Stimulated activated CD4-positive, alpha-beta T cell treated with anti-CD3 and anti-CD28 coated beads, TNF-alpha, amount 100 ng/mL, for 24 hours (primary cell): Measurements from ENCODE around the gene HOXB2.

Source experiments
- DNase-seq, 3 experiments: peaks; one replicate each; pipeline ENCODE4 v3.0.0-alpha.2; 2020; ENCODE audit warnings: low read depth in 3 of 3

Gene HOXB2

DNA sequence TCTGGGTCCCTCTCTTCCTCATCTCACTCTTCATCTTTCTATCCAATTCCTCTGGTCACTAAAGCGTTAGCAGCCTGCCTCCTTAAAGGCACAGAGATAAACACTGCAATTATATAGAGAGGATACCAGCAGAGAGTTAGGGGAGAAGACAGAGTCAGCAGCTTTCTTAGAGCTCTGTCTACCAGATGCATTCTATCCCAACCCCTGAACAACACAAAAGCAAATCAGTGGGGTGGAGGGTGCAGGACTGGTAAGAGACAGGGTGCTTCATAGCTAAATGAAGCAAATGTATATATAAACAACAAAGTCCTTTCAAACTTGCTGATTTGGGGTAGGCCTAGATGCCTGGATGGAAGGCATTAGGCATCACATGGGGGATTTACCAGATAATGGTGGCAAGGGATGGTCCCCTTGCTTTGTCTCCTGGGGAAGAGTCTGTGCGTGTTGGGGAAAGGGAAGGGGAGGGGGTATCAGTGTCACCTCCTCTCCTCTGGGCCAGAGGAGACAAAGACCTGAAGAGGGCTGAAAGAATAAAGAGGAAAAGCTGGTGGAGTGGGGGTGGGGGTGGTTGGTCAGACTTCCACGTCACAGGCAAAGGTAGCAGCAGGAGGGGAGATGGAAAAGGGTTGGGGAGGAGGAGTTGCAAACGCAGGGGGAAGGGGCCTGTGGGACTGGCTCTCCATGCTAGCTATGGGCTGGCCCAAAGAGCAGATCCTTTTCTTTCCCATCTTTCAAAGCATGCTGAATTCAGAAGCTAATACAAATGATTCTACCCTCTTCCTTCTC is 21.2 kb upstream of the HOXB2 start:
- DNase-seq: no peak

DNA sequence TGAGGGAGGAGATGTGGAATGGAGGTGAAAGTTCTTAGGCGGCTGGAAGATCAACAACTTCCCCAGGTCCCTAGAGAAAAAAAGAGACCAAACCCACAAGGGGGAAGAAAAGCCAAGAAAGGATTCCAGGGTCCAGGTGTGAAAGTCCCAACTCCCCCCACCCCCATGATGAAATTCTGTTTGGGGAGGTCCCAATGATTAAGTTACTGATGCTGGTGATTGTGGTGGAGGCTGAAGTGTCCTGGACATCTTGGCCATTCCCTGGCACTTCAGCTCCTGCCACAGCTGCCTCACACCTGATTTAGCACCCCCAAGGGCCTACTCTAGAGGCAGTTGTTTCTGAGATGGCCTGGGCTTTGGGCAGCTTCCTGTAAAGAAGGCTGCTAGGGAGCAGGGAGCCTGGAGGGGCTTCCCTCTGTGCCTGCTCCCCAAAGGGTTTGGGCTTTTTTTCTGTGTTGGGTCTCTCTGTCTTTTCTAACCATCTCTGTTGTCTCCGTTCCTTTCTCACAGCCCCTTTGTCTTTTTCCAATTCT is 20.2 kb upstream of the HOXB2 start:
- DNase-seq: no peak

DNA sequence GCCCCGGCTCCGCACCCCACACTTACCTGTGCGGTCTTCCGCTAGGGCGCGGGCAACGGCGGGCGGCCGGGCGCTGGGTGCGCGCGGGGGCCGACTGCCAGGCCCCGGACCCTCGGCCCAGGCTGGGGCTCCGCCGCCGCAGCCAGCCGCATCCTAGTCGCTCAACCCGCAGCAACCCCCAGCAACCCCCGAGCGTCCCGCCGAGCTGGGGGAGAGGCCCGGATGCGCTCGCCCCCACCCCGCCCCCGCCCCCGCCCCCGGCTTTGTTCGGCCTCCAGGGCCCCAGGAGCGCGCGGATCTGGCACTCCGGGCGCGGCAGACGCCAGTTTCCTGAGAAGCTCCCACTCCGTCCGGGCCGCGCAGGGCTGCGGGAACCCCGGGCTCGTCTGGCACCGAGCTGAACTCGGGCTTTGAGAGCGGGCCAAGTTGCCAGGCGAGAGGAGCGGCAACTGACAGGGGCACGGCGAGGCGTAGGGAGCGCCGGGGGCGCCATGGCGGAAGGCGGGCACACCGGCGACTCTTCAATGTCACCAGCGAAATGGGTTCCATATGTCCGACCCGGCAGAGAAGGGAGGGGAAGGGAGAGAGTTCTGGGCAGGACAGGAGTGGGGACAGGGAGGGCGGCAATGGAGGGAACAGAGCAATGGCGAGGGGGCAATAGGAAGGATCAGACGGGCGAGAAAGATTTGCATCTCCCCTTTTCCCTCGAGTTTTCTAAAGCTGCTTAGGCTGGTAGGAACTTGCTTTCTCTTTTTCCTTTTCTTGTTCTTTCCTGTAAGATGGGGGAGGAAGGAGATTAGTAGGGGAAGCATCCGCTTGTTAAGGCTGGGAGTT is 19.5 kb upstream of the HOXB2 start:
- DNase-seq: no peak

DNA sequence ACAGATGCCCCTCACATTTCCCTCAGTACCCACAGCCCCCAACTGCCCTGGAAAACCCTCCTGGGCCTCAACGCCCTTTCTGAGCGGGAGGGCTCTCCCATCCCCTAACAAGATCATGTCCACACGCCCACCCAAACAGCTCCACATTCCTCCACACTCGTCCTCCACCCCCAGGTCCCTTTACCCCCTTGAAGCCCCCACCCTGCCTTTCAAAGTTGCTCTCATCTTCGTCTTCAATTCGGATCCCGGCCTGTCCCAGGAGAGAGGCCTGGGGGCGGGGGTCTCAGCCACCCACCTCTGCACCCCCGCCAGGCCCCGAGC is 18.9 kb upstream of the HOXB2 start:
- DNase-seq: no peak

DNA sequence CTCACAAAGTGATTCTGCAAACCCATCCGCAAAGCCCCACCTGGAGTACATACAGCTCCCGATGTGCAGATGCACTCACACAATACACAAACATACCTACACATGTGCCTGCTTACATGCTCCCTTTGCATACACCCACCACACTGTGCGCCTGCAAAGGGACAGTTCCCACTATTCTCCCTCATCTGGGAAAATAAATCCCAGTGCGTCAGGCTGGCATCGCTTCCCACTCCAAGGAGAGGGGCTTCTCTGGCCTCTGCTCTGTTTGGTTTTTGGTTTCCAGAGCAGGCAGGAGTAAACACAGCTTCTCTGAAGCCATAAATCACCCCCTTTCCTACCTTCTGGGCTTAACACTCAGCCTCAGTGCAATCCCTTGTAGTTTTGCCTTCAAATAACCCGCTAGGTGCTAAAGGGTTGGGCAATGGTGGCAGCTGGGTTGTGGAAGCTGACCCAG is 18.5 kb upstream of the HOXB2 start:
- DNase-seq: no peak

DNA sequence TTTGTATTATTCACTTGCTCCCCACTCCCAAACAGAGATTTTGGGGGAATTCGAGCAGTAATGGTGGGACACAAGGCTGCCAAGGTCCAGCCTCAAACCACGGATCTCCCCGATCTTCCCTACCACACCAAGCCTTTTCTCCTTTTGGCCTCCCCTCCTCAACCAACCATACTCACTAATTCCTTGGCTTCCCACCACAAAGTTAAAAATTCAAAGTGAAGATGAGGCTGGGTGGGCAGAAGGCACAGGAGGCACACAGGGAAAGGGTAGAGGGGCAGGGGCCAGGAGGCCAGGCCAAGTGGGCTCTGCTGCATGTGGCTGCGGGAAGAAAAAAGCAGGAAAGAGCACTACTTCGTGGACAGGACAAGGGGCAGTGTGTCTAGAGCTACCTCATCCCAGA is 18.0 kb upstream of the HOXB2 start:
- DNase-seq: no peak

DNA sequence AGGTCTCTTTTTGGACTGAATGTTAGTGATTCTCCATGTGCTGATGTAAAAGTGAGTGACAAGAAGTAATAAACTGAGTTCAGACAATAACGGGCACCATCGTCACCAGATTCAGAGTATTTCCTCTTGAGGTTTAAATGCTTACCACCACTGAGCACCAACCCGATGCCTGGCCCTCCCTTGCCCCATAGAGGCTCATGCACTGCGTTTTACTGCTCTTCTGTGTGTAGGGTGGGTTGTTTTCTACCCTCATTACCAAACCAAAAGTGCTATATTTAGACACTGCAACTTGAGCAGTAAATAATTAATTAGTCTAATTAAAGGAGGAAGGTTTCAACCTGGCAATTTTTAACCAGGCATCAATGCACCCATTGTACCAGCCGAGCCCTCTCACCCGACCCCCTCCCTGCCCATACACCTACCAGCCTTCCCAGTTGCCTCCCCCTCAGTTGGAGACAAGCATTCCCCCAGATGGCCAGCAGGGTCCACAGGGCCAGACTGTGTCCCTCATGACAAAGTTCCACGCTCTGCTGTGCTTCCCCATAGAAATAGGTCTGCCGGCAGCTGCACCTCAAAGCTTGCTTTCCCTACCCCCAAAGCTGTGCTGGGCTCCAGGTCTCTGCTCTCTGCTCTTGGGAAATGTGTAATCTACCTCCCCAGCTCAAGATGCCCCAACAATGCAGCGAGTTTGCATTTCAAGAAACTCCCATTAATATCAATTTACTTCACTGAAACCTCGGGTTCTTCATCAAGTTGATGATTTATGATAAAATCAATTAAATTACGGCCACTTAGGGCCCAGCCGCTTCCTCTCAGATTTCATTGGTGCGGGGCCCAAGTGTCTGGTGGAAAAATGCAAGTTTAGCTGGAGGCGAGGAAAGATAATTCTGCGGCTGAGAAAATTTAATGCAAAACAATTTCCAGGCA is 17.2 kb upstream of the HOXB2 start:
- no peak for DNase-seq

DNA sequence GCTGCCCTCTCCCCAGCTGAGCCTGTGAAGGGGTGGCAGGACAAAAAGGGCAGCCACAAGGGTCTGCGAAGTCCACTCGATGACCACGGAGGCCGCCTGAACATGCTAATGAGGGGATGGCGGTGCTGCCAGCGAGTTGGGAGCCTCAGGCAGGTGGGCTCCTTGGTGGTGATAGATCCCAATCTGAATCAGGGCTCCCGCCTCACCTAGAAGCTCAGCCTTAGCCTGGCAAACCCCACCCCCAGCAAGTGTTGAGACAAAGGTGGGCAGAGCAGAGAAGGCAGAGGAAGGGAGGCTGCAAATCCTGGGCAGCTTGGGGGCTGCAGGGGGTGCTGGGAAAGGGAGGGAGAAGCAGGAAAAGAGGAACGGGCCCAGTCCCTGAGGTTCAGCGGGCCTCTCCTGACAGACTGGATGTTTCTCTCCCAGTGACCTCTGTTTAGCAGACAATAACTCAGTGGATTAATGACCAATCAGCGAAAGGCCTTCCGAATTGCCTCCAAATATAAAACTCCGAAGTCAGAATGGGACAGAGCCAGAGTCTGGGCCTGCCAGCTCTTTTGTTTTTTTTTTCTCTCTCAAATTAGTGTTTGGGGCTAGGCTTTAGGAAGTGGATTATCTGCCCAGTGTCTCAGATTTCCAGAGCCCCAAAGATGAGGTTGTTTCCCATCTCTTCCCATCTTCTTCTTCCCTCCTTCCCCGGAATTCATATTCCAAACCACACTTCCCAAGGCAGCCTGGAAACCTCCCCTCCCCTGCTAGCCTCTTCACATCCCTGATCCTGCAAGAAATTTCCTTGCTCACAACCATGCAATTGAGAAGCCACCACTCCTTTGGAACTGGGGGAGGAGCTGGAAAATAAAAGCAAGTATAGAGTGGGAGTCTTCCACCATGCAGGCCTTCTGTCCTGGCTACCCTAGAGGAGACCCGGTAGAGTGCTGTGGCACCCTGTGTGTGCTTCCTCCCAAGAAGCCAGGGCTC is 15.2 kb upstream of the HOXB2 start:
- DNase-seq: no peak

DNA sequence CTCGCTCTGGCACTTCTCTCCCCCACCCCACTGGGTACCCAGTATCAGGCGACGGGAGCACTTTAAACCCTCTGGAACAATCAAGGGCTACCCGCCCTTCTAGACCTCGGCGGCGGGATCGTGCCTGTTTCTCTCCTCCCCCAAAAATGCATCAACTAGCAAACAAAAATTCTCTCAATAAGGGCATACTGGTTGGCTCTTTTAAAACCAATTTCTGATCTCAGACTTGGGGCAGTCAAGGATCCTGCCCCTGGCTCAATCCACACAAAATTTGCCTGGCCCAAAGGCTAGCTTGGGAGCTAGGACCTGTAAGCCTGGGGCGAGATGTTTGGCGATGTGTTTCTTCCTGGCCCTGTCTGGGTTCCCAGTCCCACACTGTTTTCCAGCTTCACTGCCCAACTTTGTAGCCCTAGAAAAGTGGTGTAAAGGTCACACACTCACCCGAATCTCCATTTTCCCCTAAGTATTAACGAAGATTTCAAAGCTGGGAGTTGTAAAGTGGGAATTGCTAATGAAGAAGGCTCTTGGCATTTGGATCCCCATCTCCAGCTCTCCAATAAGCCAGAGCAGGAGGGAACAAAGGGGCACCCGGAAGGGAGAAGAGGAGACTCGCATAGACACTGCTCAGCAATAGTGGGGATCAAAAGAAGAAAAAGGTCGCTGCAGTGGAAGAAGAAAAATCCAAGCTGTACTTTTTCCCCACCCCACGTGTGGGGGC is 14.4 kb upstream of the HOXB2 start:
- DNase-seq: no peak

DNA sequence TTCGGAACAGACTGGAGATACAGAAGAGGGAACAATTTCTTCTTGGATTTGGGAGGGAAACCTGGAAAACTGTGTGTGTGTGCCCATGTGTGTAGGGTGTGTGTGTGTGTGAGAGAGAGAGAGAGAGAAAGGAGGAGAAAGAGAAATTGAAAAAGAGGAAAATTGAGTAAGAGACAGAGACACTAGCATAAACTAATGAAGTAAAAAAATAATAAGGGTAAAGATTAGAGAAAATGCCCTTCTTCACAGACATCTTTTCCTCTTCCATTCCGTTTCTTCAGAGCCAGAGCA is 13.9 kb upstream of the HOXB2 start:
- DNase-seq: no peak

DNA sequence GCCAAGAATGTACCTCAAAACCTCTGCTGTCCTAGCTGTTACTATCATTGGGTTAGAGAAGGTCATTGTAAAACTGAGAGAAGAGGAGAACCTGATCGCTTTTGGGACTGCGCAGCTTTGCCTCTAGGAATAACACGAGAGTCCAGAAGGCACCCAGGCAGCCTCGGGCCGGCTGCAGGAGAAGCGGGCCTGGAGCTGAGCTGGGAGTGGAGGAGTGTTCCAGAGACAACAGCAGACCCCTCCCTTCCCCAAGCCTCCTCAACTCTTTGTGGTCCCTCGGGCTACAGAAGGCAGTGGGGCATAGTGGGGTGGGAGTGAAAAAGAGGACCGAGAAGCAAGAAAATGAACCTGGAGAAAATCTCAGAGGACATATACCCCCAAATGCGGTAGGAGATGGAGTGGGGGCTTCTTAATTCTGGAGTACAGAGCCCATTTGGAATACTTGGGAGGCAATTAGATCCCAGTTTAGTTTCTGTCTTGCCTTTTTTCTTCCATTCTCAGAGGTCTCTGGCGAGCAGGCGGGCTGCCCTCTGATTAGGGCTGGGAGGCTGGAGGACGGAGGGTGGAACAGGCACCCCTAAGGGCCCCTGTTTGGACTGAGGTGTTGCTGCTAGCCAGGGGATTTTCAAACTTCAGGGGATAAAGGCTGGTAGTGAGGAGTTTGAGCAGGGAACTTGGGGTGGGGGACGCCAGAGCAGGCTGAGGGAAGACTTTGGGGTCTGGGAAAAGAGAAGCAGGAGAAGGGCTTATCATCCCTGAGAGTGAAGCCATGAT is 13.3 kb upstream of the HOXB2 start:
- no peak for DNase-seq

DNA sequence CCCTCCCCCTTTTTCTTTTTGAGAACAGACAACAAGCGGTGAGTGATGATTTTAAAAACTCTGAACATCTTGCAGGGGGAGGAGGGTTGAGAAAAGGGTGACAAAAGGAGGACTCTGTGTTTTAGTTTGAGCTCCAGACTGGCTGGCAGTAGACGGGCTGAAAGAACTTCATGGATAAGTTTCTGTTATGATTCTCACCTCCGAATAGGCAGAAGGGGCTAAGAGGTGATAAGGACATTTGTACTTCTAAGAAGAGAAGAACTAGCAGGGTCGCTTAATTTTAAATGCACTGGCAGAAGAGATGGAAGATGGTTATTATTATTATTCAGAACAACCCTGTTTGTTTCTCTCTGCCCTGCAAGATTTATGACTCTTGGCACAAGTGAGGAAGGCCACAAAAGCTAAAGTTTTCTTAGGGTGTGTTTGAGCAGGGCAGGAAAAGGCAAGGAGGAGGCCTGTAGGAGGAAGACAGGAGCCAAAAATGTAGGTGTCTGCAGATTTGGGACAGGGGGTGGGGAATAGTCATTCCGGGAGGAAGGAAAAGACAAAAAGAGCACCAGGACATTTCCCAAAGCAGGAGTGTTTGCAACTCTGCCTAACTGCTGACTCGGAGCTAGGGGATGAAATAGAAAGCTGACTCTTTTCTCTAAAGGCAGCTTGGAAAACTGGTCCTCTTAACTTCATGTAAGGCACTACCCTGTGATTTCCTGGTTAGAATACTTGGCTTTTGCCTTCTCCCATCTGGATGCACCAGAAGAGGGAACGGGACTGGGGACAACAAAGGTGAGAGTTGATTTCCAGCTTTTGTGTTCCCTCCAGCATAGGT is 11.9 kb upstream of the HOXB2 start:
- no peak for DNase-seq

DNA sequence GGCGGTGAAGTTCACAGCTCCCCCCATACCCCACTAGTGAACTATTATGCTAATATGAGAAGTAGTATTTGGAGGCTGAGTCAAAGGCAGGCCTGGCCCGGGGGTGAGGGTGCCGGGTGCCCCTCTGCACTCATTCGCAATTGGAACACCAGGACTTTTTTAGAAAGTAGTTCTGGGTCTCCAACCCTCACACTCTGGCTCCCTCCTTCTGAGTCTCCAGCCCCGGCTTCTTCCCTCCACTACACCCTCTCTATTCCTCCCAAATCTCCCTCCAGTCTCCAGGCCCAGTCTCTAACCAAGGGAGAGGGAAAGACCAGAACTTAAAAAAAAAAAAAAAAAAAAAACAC is 11.3 kb upstream of the HOXB2 start:
- DNase-seq: no peak

DNA sequence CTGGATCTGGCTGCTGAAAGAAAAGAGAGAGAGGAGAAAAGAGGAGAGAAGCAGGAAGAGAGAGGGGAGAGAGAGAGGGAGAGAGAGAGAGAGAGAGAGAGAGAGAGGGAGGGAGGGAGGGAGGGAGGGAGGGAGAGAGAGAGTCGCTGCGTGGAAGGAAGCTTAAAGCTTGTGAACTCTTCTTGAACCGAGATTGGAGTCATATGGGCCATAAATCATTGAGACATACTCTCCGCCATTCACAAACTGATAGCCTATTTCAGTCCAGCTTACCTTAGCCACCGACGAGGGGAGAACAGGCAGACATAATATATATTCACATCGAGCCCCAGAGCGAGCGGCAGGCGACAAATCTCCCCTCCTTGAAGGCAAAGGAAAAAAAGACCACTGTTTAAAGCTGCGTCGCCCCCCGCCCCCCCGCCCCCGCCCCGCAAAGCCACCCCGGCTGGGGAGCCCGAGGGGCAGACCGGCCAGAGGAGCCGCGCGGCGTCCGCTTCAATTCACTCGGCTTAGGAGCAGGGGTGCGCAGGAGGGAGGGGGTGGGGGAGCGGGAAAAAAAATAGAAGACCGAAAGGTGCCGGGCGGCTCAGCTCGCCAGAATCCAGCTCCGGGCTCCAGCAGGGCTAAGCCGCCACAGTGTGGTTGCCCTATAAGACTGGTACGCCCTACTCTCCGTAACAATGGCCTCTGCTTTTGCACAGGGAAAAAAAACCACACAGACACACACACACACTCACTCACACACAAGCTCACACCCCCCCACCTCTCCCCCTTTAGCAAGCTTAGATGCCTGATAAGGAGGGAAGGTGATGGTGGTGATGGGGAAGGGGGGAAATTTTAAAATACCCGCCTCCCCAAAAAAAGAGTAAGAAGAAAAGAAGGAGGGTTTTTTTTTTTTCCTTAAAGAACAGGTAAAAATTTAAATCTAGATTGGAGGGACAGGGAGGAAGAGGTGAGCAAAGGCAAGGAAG is 10.6 kb upstream of the HOXB2 start:
- no peak for DNase-seq

DNA sequence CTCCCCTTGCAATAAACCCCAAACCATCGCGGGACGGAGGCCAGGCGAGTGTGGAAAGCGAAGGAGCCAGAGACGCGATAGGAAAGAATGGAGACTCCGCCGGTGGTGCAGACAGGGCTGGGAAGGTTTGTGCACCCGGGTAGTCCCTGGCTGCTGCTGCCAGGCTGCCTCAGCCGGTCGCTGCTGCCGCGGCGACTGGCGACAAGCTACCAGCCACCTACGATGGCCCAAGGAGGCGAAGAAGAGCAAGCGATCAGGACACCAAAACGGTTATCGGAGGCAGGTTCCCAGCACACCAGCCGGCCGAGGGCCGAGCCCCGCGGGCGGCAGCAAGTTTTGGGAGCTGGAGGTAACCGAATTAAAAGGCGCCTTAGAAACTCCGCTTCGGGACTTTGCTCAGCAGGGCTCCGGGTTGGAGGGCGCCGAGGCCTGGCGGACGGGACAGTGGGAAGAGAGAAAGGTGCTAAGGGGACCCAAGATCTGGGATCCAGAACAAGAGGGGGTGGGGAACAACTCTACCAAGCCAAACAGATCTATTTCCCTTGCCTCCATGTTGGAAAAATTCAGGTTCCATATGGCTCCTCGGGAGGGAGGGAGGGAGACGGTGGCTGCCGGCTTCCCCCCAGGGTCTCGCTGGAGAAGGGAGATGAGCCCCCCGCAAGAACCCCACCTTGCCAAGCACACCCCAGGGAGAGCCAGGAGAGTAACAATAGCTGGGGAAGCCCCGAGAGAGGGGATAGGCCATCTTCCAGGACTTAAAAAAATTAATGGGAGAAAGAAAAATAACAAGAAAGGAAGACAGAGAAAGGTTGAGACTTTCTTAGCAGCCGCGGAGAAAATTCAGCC is 9.7 kb upstream of the HOXB2 start:
- no peak for DNase-seq

DNA sequence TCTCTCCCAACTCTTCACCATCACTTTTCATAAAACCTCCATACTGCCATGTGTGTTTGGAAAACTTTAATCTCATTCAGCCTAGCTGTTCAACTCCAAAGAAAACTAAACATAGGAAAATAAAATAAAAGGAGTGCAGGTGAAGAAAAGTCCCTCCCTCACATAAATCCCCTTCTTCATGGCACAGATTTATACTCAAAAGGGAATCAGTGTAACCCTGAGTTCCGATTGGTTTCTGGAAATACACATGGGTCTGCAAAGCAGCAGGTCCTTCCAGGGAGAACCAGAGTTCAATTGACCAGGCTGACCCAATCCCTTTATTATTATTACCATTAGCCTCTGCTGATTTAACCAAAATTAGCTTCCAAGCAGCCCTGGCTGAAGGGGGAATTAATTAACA is 8.9 kb upstream of the HOXB2 start:
- no peak for DNase-seq

DNA sequence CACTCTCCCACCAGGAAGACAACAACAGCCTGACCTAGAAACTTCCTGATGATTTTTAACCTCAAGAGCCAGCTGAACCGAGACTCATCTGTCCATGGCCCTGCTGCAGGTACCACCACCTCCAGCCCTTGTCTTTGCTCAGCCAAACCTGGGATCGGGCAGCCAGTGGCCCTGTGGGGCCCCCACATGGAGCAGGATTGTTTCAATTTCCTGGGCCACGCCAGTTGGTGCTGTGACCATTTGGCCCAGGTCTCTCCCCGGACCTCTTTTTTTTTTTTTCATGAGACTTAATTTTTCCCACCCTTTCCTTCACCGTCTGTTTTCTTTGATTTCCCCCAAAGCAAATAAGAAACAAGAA is 8.3 kb upstream of the HOXB2 start:
- no peak for DNase-seq
